KMS-11 (cell line): ENCODE data around the gene MFF.
"Not testable (repeated sequence)": the region's sequence is repeated elsewhere in the genome, so short reads cannot be mapped to it uniquely, and the experiment has no call there.

Experiments used
- H2AFZ ChIP-seq: fragments of 200-600 bp; sonication (generic); 2 replicates; pipeline ENCODE4 v1.6.1; 2016; ENCODE audit warnings: antibody characterized with exemption, mixed run types, low read depth
- H3K27ac ChIP-seq: fragments of 200-600 bp; sonication (generic); 2 replicates; pipeline ENCODE4 v1.6.1; 2016; ENCODE audit warnings: mild to moderate bottlenecking, mixed run types
- H3K27me3 ChIP-seq: fragments of 200-600 bp; sonication (generic); 2 replicates; pipeline ENCODE4 v1.6.1; 2017; ENCODE audit warnings: mild to moderate bottlenecking, low read depth, mixed run types, moderate library complexity; ENCODE audit not compliant: insufficient read depth
- H3K36me3 ChIP-seq: fragments of 200-600 bp; sonication (generic); 2 replicates; pipeline ENCODE4 v1.6.1; 2017; ENCODE audit warnings: mild to moderate bottlenecking, mixed run types; ENCODE audit not compliant: insufficient read depth
- H3K4me1 ChIP-seq: fragments of 200-600 bp; sonication (generic); 2 replicates; pipeline ENCODE4 v1.6.1; 2016; ENCODE audit warnings: mild to moderate bottlenecking, low read depth, mixed run types; ENCODE audit not compliant: poor library complexity, severe bottlenecking
- H3K4me2 ChIP-seq: fragments of 200-600 bp; sonication (generic); 2 replicates; pipeline ENCODE4 v1.7.0; 2016; ENCODE audit warnings: mild to moderate bottlenecking, mixed run types
- H3K4me3 ChIP-seq: fragments of 200-600 bp; sonication (generic); IDR thresholded peaks from 2 replicates; pipeline ENCODE4 v1.6.1; 2017; ENCODE audit warnings: low read depth, low read length, mixed read lengths; ENCODE audit not compliant: insufficient read depth
- H3K79me2 ChIP-seq: fragments of 200-600 bp; sonication (generic); 2 replicates; pipeline ENCODE4 v1.6.1; 2016; ENCODE audit warnings: low read depth, mixed run types; ENCODE audit not compliant: insufficient read depth
- H3K9ac ChIP-seq: fragments of 200-600 bp; sonication (generic); 2 replicates; pipeline ENCODE4 v1.6.1; 2016; ENCODE audit warnings: mild to moderate bottlenecking, mixed run types
- H4K20me1 ChIP-seq: fragments of 200-600 bp; sonication (generic); 2 replicates; pipeline ENCODE4 v1.6.1; 2016; ENCODE audit warnings: mild to moderate bottlenecking, mixed run types; ENCODE audit not compliant: insufficient read depth
- CTCF ChIP-seq: fragments of 200-600 bp; sonication (generic); conservative IDR thresholded peaks from 2 replicates; pipeline ENCODE4 v1.6.1; 2017; ENCODE audit warnings: low read depth, mild to moderate bottlenecking, antibody characterized with exemption, low read length, moderate library complexity, mixed read lengths

Gene MFF

GRCh38 chr2:227349989-227350612, 25.1 kb downstream of the MFF start:
- Histone ChIP-seq H3K36me3 (no peaks in the 10 kb centered on the region), H3K27ac (no peak overlapping the region), H4K20me1 (no peaks in the 10 kb centered on the region), H3K9ac (no peak overlapping the region), H3K4me2 (no peak overlapping the region), H3K27me3 (no peaks in the 10 kb centered on the region), H2AFZ (no peak overlapping the region), H3K4me1 (no peaks in the 10 kb centered on the region), H3K79me2 (no peaks in the 10 kb centered on the region), H3K4me3 (no peak overlapping the region)
- no peak for TF ChIP-seq CTCF

DNA sequence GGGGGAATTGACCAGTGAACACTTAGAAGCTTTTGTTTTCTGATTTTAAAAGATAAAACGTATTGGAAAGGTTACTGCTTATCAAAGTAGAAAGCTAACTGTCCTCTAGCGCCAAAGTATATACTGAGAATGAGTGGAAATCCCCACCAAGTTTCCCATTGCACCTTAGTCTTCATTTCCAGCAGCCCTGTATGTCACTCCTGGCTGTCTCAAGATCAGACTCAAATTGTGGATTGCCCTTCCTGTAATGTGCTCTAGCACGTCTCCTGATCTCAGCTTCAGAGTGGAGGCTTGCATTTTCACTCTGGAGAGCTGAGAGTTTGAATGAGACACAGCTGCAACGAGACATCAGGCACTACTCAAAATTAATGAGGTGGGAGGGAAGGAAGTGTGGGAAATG, 26.6 kb downstream of the MFF start:
- H2AFZ ChIP-seq: no peak overlapping the region
- TF ChIP-seq CTCF: no peak
- H3K79me2 ChIP-seq: no peaks in the 10 kb centered on the region
- H3K36me3 ChIP-seq: no peaks in the 10 kb centered on the region
- no peak overlapping the region for H3K4me2 ChIP-seq
- H3K4me1 ChIP-seq: no peaks in the 10 kb centered on the region
- no peak overlapping the region for H3K9ac ChIP-seq
- no peaks in the 10 kb centered on the region for H3K27me3 ChIP-seq
- H4K20me1 ChIP-seq: no peaks in the 10 kb centered on the region
- H3K27ac ChIP-seq: no peak overlapping the region
- no peak overlapping the region for H3K4me3 ChIP-seq

GRCh38 chr2:227360351-227360750, 35.3 kb downstream of the MFF start:
- no peaks in the 10 kb centered on the region for H3K36me3 ChIP-seq
- no peak overlapping the region for H3K4me3 ChIP-seq
- no peak for TF ChIP-seq CTCF
- no peaks in the 10 kb centered on the region for H3K27me3 ChIP-seq
- H3K27ac ChIP-seq: no peak overlapping the region
- no peaks in the 10 kb centered on the region for H4K20me1 ChIP-seq
- no peak overlapping the region for H3K4me2 ChIP-seq
- H2AFZ ChIP-seq: no peak overlapping the region
- no peaks in the 10 kb centered on the region for H3K4me1 ChIP-seq
- H3K9ac ChIP-seq: no peak overlapping the region
- no peaks in the 10 kb centered on the region for H3K79me2 ChIP-seq

DNA sequence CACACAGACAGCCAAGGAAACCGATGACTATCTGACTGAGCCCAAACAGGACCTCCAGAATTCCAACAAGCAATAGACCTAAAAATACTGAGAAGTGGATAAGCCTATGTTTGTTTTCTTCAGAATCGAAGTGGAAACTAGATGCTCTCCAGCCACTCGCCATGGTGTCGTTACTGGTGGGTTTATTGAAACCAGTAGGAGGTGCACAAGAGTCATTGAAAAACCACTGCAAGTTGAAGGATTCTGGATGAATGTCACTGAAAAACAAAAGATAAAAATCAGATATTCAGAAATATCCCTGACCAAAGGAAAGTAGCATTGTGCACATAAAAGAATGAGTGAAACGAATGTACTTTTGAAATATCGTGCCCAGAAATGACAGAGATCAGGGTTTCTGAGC, 38.7 kb downstream of the MFF start:
- H3K79me2 ChIP-seq: no peaks in the 10 kb centered on the region
- H3K27ac ChIP-seq: no peak overlapping the region
- H3K9ac ChIP-seq: no peak overlapping the region
- H3K27me3 ChIP-seq: no peaks in the 10 kb centered on the region
- no peak overlapping the region for H2AFZ ChIP-seq
- H3K36me3 ChIP-seq: no peaks in the 10 kb centered on the region
- H3K4me2 ChIP-seq: no peak overlapping the region
- no peaks in the 10 kb centered on the region for H4K20me1 ChIP-seq
- H3K4me3 ChIP-seq: no peak overlapping the region
- TF ChIP-seq CTCF: no peak
- H3K4me1 ChIP-seq: no peaks in the 10 kb centered on the region

GRCh38 chr2:227364585-227365263, 39.7 kb downstream of the MFF start:
- not testable (repeated sequence) for H3K4me2 ChIP-seq, H3K36me3 ChIP-seq, H3K4me3 ChIP-seq, H3K9ac ChIP-seq, H3K79me2 ChIP-seq, H3K27ac ChIP-seq, H3K4me1 ChIP-seq, H4K20me1 ChIP-seq, H3K27me3 ChIP-seq, H2AFZ ChIP-seq
